GM23338 (cell line): ENCODE measurements around the gene ARL15. TPM values are rescaled to one million over a fixed set of nuclear protein-coding genes. Genes with fewer than 3 reads are reported as not detected.

ENCODE experiments used
- ATAC-seq: fragments of 200-7000 bp; cut with Tn5 transposase; 3 replicates; pipeline ENCODE4 v1.9.1; 2020
- DNase-seq: peaks from one replicate; pipeline ENCODE4 v3.0.0-alpha.2; 2015; ENCODE audit warnings: low spot score
- H2AFZ ChIP-seq: fragments of 200-600 bp; sonication (generic); 2 replicates; pipeline ENCODE4 v1.8.0; 2016; ENCODE audit warnings: antibody characterized with exemption, mild to moderate bottlenecking, moderate library complexity
- H3F3A ChIP-seq: fragments of 200-600 bp; sonication (generic); replicated peaks from 2 replicates; pipeline ENCODE4 v1.8.0; 2017; ENCODE audit warnings: antibody characterized with exemption, mixed run types, low read depth
- H3K27ac ChIP-seq: fragments of 200-600 bp; sonication (generic); 2 replicates; pipeline ENCODE4 v1.6.1; 2016; ENCODE audit warnings: low read depth
- H3K27me3 ChIP-seq: fragments of 200-600 bp; sonication (generic); 2 replicates; pipeline ENCODE4 v1.8.0; 2016; ENCODE audit warnings: mild to moderate bottlenecking, mixed run types, moderate library complexity; ENCODE audit not compliant: insufficient read depth
- H3K36me3 ChIP-seq: fragments of 200-600 bp; sonication (generic); 2 replicates; pipeline ENCODE4 v1.8.0; 2016; ENCODE audit warnings: mild to moderate bottlenecking; ENCODE audit not compliant: insufficient read depth
- H3K4me1 ChIP-seq: fragments of 200-600 bp; sonication (generic); 2 replicates; pipeline ENCODE4 v1.8.0; 2016; ENCODE audit warnings: mild to moderate bottlenecking, moderate library complexity; ENCODE audit not compliant: insufficient read depth
- H3K4me2 ChIP-seq: fragments of 200-600 bp; sonication (generic); 2 replicates; pipeline ENCODE4 v1.7.1; 2017; ENCODE audit warnings: mixed run types
- H3K4me3 ChIP-seq: fragments of 200-600 bp; sonication (generic); 2 replicates; pipeline ENCODE4 v1.6.1; 2016; ENCODE audit warnings: mixed run types
- H3K79me2 ChIP-seq: fragments of 200-600 bp; sonication (generic); replicated peaks from 2 replicates; pipeline ENCODE4 v1.8.0; 2017; ENCODE audit warnings: mild to moderate bottlenecking; ENCODE audit not compliant: insufficient read depth
- H3K9me2 ChIP-seq: fragments of 200-600 bp; sonication (generic); 2 replicates; pipeline ENCODE4 v1.8.0; 2017; ENCODE audit not compliant: insufficient read depth
- H4K20me1 ChIP-seq: fragments of 200-600 bp; sonication (generic); replicated peaks from 2 replicates; pipeline ENCODE4 v1.8.0; 2017; ENCODE audit warnings: mild to moderate bottlenecking; ENCODE audit not compliant: insufficient read depth
- H3K27ac Mint-ChIP-seq: 2 replicates; pipeline ENCODE4 v1.8.0; 2020; ENCODE audit warnings: inconsistent platforms, mild to moderate bottlenecking, moderate library complexity, mixed read lengths
- H3K27me3 Mint-ChIP-seq: 3 replicates; pipeline ENCODE4 v1.8.0; 2022; ENCODE audit warnings: low read depth, mild to moderate bottlenecking, moderate library complexity, mixed read lengths, inconsistent platforms; ENCODE audit not compliant: insufficient read depth, poor library complexity
- H3K36me3 Mint-ChIP-seq: 3 replicates; pipeline ENCODE4 v1.8.0; 2021; ENCODE audit warnings: low read depth, mild to moderate bottlenecking, inconsistent platforms, moderate library complexity, mixed read lengths
- H3K4me1 Mint-ChIP-seq: 3 replicates; pipeline ENCODE4 v1.8.0; 2020; ENCODE audit warnings: mild to moderate bottlenecking, inconsistent platforms, mixed read lengths
- H3K4me3 Mint-ChIP-seq: 3 replicates; pipeline ENCODE4 v1.8.0; 2021; ENCODE audit warnings: moderate library complexity, mild to moderate bottlenecking, inconsistent platforms, mixed read lengths
- H3K9me3 Mint-ChIP-seq: 3 replicates; pipeline ENCODE4 v1.8.0; 2020; ENCODE audit warnings: moderate library complexity, mild to moderate bottlenecking, inconsistent platforms, mixed read lengths
- CREB1 ChIP-seq: fragments of 250-450 bp; sonication (Bioruptor Pico); IDR thresholded peaks from 2 replicates; pipeline ENCODE4 v1.5.0; 2020; ENCODE audit warnings: low read depth, mild to moderate bottlenecking, moderate library complexity
- CTCF ChIP-seq, 2 experiments: fragments of 200-600 bp in 1 of 2; sonication (generic) in 1 of 2; conservative IDR thresholded peaks; 2 replicates each; pipeline versions ENCODE4 v1.5.1 to v1.6.1; 2016 to 2017; ENCODE audit warnings: antibody characterized with exemption in 2 of 2, low read depth in 2 of 2, mild to moderate bottlenecking in 2 of 2, moderate library complexity in 1 of 2
- ETS1 ChIP-seq: IDR thresholded peaks from 2 replicates; pipeline ENCODE4 v1.6.1; 2016; ENCODE audit warnings: antibody characterized with exemption
- EZH2 ChIP-seq: fragments of 200-600 bp; sonication (generic); IDR thresholded peaks from one replicate; pipeline ENCODE4 v1.8.0; 2017; ENCODE audit warnings: antibody characterized with exemption, mild to moderate bottlenecking, low read depth; ENCODE audit not compliant: unreplicated experiment
- EZH2phosphoT487 ChIP-seq: fragments of 200-600 bp; sonication (generic); IDR thresholded peaks from one replicate; pipeline ENCODE4 v1.8.1; 2018; ENCODE audit warnings: antibody characterized with exemption; ENCODE audit not compliant: unreplicated experiment
- JUNB ChIP-seq: IDR thresholded peaks from one replicate; pipeline ENCODE4 v1.6.1; 2016; ENCODE audit warnings: antibody characterized with exemption; ENCODE audit not compliant: unreplicated experiment
- REST ChIP-seq: IDR thresholded peaks from one replicate; pipeline ENCODE4 v1.6.1; 2018; ENCODE audit warnings: antibody characterized with exemption; ENCODE audit not compliant: unreplicated experiment
- STAT1 ChIP-seq: IDR thresholded peaks from one replicate; pipeline ENCODE4 v1.6.1; 2016; ENCODE audit warnings: antibody characterized with exemption; ENCODE audit not compliant: unreplicated experiment
- ZNF114 ChIP-seq: fragments of 250-450 bp; sonication (Bioruptor Pico); IDR thresholded peaks from 2 replicates; pipeline ENCODE4 v1.5.0; 2020; ENCODE audit warnings: mild to moderate bottlenecking, moderate library complexity
- ZNF331 ChIP-seq: fragments of 250-450 bp; sonication (Bioruptor Pico); IDR thresholded peaks from 2 replicates; pipeline ENCODE4 v1.5.0; 2020; ENCODE audit warnings: low read depth, mild to moderate bottlenecking, moderate library complexity
- ZNF462 ChIP-seq: fragments of 250-450 bp; sonication (Bioruptor Pico); IDR thresholded peaks from 2 replicates; pipeline ENCODE4 v1.5.0; 2020; ENCODE audit warnings: mild to moderate bottlenecking, moderate library complexity
- polyA plus RNA-seq: library from polyadenylated mRNA; unstranded; fragments of >200 nt; fragmentation: Nextera tagmentation; extraction: Ambion mirVana; gene quantifications from 2 replicates; pipeline ENCODE4 v1.2.1, GENCODE V29; 2016
- total RNA-seq: library from RNA; depleted of rRNA; stranded (reverse); fragments of >200 nt; shearing (Covaris generic); gene quantifications from 2 replicates; pipeline ENCODE4 v1.2.3, GENCODE V29; 2014

ARL15 gene
- total and polyA plus RNA-seq, 2 experiments from 2014 or later = 13.0 to 54.0 TPM

GRCh38 chr5:53956196-53956595 is 354.2 kb downstream of the ARL15 start (continued):
- TF ChIP-seq REST (no peak), EZH2 (no peak), EZH2phosphoT487 (no peak), ZNF114 (CRISPR knock-in tag) (no peak), ZNF331 (CRISPR knock-in tag) (no peak), JUNB (no peak), ETS1 (no peak)

- ATAC-seq (no peak), DNase-seq (no peak)
- peaks cover 35% of the 10 kb centered on the region for H3K4me1 ChIP-seq
- Mint-ChIP-seq H3K36me3 (peaks cover 5% of the 10 kb centered on the region; the same call in 2 of the 3 replicates), H3K9me3 (peaks cover 4% of the 10 kb centered on the region; the same call in 1 of the 3 replicates), H3K4me3 (no peak overlapping the region), H3K27ac (0 out of 2 replicates have a peak overlapping the region, but pooled peaks have one; percentile 26), H3K4me1 (peaks cover 41% of the 10 kb centered on the region), H3K27me3 (peaks cover 1% of the 10 kb centered on the region)
- H3K4me2 ChIP-seq = no peak overlapping the region
- no peaks in the 10 kb centered on the region for H3F3A ChIP-seq
- H4K20me1 ChIP-seq = no peaks in the 10 kb centered on the region
- H2AFZ ChIP-seq = no peak overlapping the region
- H3K36me3 ChIP-seq = no peaks in the 10 kb centered on the region
- no peaks in the 10 kb centered on the region for H3K27me3 ChIP-seq
- H3K27ac ChIP-seq = no peak overlapping the region; the same call in 1 of the 2 replicates
- no peak overlapping the region for H3K4me3 ChIP-seq
- H3K9me2 ChIP-seq = no peaks in the 10 kb centered on the region; the same call in 1 of the 2 replicates
- H3K79me2 ChIP-seq = no peaks in the 10 kb centered on the region
- no peak for TF ChIP-seq JUNB
- no peak for TF ChIP-seq ZNF462 (CRISPR knock-in tag)
- TF ChIP-seq EZH2phosphoT487 = no peak
- no peak for TF ChIP-seq STAT1
- no peak for TF ChIP-seq CREB1 (CRISPR knock-in tag)
- TF ChIP-seq ETS1 = no peak
- no peak for TF ChIP-seq ZNF114 (CRISPR knock-in tag)
- no peak for TF ChIP-seq CTCF (conservative IDR thresholded peaks at IDR 0.05; ENCODE audit: low read depth in 2 of 2)
These were observed 359.8 kb downstream of the ARL15 start for GRCh38 chr5:53950621-53951020.
